K562 (cell line): ENCODE measurements around the gene ROBO2. TPM values are rescaled to one million over a fixed set of nuclear protein-coding genes. Genes with fewer than 3 reads are reported as not detected.

Experiments
- ATAC-seq: fragments of 200-7000 bp; cut with Tn5 transposase; 3 replicates; pipeline ENCODE4 v1.9.1; 2020; ENCODE audit warnings: moderate library complexity
- BruUV-seq: library from RNA; stranded (reverse); fragments of 400-500 nt; replicated peaks from 2 replicates; lab custom pipeline; 2021; lab: Mats Ljungman, UMichigan
- CTCF ChIA-PET: fragments of 300-600 bp; formaldehyde crosslinking; extraction: SDS; loops from one replicate; lab custom pipeline; 2021; ENCODE audit warnings: low intra/inter-chr PET ratio; lab: Yijun Ruan, JAX
- POLR2A ChIA-PET: fragments of 300-600, 350-650 bp; sonication (Branson Sonifier 250); formaldehyde crosslinking; extraction: SDS; loops from one replicate; lab custom pipeline; 2021; ENCODE audit warnings: antibody characterized with exemption, inconsistent platforms; lab: Yijun Ruan, JAX
- DNase-seq, 4 experiments: peaks; one replicate each; pipeline versions ENCODE4 v3.0.0 to v3.0.0-alpha.2; 2011 to 2018; ENCODE audit warnings: low spot score in 3 of 4, mixed read lengths in 3 of 4; ENCODE audit errors: extremely low read depth in 1 of 4
- FAIRE-seq: peaks from 2 replicates; lab custom pipeline; 2011; peaks lifted over from hg19 to GRCh38; lab: Jason Lieb, UNC
- H2AFZ ChIP-seq: 2 replicates; pipeline ENCODE4 v1.6.0; 2011; ENCODE audit warnings: low read depth, low read length, control low read depth, inconsistent platforms
- H3K27ac ChIP-seq: fragments of 200-600 bp; 3 replicates; pipeline ENCODE4 v1.8.0; 2011; ENCODE audit warnings: low read depth, mild to moderate bottlenecking, control low read depth, inconsistent platforms, low read length, moderate library complexity, mixed read lengths; ENCODE audit errors: extremely low read depth
- H3K27me3 ChIP-seq, 2 experiments: fragments of 300-600 bp in 1 of 2; 2 replicates in 1 of 2; 3 replicates in 1 of 2; pipeline versions ENCODE4 v1.6.0 to v1.8.0; 2011; ENCODE audit warnings: inconsistent platforms in 2 of 2, low read length in 2 of 2, mild to moderate bottlenecking in 1 of 2, mixed read lengths in 1 of 2, moderate library complexity in 1 of 2; ENCODE audit not compliant: control insufficient read depth in 2 of 2, insufficient read depth in 2 of 2
- H3K36me3 ChIP-seq: fragments of 300-600 bp; 3 replicates; pipeline ENCODE4 v1.8.0; 2011; ENCODE audit warnings: mild to moderate bottlenecking, low read length, inconsistent platforms; ENCODE audit not compliant: control insufficient read depth, insufficient read depth
- H3K4me1 ChIP-seq, 2 experiments: fragments of 200-600 bp in 1 of 2; replicated peaks in 1 of 2; 2 replicates in 1 of 2; 3 replicates in 1 of 2; pipeline versions ENCODE4 v1.5.1 to v1.8.0; 2011; ENCODE audit warnings: inconsistent platforms in 2 of 2, low read length in 2 of 2, mild to moderate bottlenecking in 1 of 2, mixed read lengths in 1 of 2, moderate library complexity in 1 of 2; ENCODE audit not compliant: control insufficient read depth in 2 of 2, insufficient read depth in 2 of 2
- H3K4me2 ChIP-seq: 2 replicates; pipeline ENCODE4 v1.6.1; 2011; ENCODE audit warnings: low read length, control low read depth, inconsistent platforms, mixed read lengths; ENCODE audit not compliant: insufficient read depth
- H3K4me3 ChIP-seq: fragments of 200-600 bp; sonication (generic), shearing (Covaris generic); 2 replicates; pipeline ENCODE4 v1.5.1; 2016; ENCODE audit warnings: control low read depth, inconsistent platforms
- H3K79me2 ChIP-seq: fragments of 200-600 bp; 3 replicates; pipeline ENCODE4 v1.8.0; 2011; ENCODE audit warnings: low read length, inconsistent platforms; ENCODE audit not compliant: control insufficient read depth, insufficient read depth
- H3K9ac ChIP-seq, 2 experiments: 2 replicates each; pipeline versions ENCODE4 v1.6.0 to v1.6.1; 2011; ENCODE audit warnings: low read depth in 2 of 2, low read length in 2 of 2, control low read depth in 1 of 2, inconsistent platforms in 1 of 2, mild to moderate bottlenecking in 1 of 2, mixed read lengths in 1 of 2; ENCODE audit not compliant: insufficient read depth in 1 of 2
- H3K9me1 ChIP-seq: one replicate; pipeline ENCODE4 v1.6.0; 2011; ENCODE audit warnings: inconsistent platforms, mild to moderate bottlenecking, low read length, moderate library complexity; ENCODE audit not compliant: control insufficient read depth, insufficient read depth
- H3K9me3 ChIP-seq: replicated peaks from 2 replicates; pipeline ENCODE4 v1.5.1; 2011; ENCODE audit warnings: low read depth, low read length, inconsistent platforms; ENCODE audit not compliant: control insufficient read depth, insufficient read depth
- H4K20me1 ChIP-seq: replicated peaks from 2 replicates; pipeline ENCODE4 v1.6.1; 2011; ENCODE audit warnings: low read length, inconsistent platforms, mixed read lengths; ENCODE audit not compliant: control insufficient read depth, insufficient read depth
- E2F8 ChIP-seq: fragments of 450-650 bp; IDR thresholded peaks from 2 replicates; pipeline ENCODE4 v1.7.1; 2018; ENCODE audit warnings: mild to moderate bottlenecking, low read depth; ENCODE audit not compliant: partially characterized antibody
- ZBTB40 ChIP-seq, 2 experiments: fragments of 450-650 bp in 1 of 2; sonication (generic) in 1 of 2; formaldehyde crosslinking in 1 of 2; IDR thresholded peaks; 2 replicates each; pipeline versions ENCODE4 v1.7.1 to v1.9.0; 2016 to 2022; ENCODE audit warnings: inconsistent platforms in 1 of 2, mild to moderate bottlenecking in 1 of 2, missing genetic modification reagents in 1 of 2
- WGBS: fragments of 100-300 bp; shearing (Covaris generic); methylation state at CpG from one replicate; pipeline ENCODE4 v1.1.6; 2016; ENCODE audit warnings: low coverage, mixed read lengths; ENCODE audit not compliant: insufficient coverage; ENCODE audit errors: missing lambda C conversion rate; 5-methylcytosine and 5-hydroxymethylcytosine counted together
- in situ Hi-C: fragments of 300-500 bp; cut with MboI; formaldehyde crosslinking; loops from 4 replicates; pipeline ENCODE4 v1.15.0; 2018; ENCODE audit warnings: inconsistent platforms, mixed read lengths
- intact Hi-C: fragments of 100-400 bp; cut with micrococcal nuclease; formaldehyde crosslinking; loops from 2 replicates; pipeline ENCODE4 v1.14.2; 2022
- polyA plus RNA-seq, 8 experiments: library from polyadenylated mRNA; depleted of rRNA in 4 of 8; stranded (reverse) in 5 of 8; unstranded in 3 of 8; fragments of >200 nt; fragmentation: Nextera tagmentation in 2 of 8; fragmentation: Illumina TruSeq in 1 of 8; extraction: Ambion mirVana in 2 of 8; extraction: Trizol in 1 of 8; gene quantifications; 2 replicates each; pipeline versions ENCODE4 v1.2.1 to v1.2.3, GENCODE V29; 2011 to 2014; ENCODE audit warnings: inconsistent platforms in 1 of 8, missing spikeins in 1 of 8
- total RNA-seq, 7 experiments: library from RNA; depleted of rRNA in 6 of 7; stranded (reverse); fragments of >200 nt in 6 of 7; fragmentation: Illumina TruSeq in 2 of 7; extraction: Trizol in 2 of 7; gene quantifications; 2 replicates each; pipeline versions ENCODE4 v1.2.1 to v1.2.3, GENCODE V29; 2011 to 2021; ENCODE audit warnings: low replicate concordance in 1 of 7

Gene ROBO2
- total and polyA plus RNA-seq, 9 of the 15 experiments (the other 6 are each of a cell fraction or from before 2014, with no cell fraction given), result 0.84 to 3.0 (median 1.7) TPM

GRCh38 chr3:77125966-77126365, 86.1 kb downstream of the ROBO2 start:
- DNase-seq (no peak), ATAC-seq (no peak), FAIRE-seq (no peak)
- in situ Hi-C loops (no loop called here), intact Hi-C loops (no loop called here)
- TF ChIP-seq E2F8, result no peak
- TF ChIP-seq ZBTB40 (IDR thresholded peaks at IDR 0.05), result no peak
- peak; percentile 42; the same call in 1 of the 2 replicates for TF ChIP-seq ZBTB40 (CRISPR knock-in tag; IDR thresholded peaks at IDR 0.05)
- no peaks in the 10 kb centered on the region for H3K4me1 ChIP-seq
- H3K79me2 ChIP-seq, result no peaks in the 10 kb centered on the region
- BruUV-seq, result no TSS peak
- H3K9me3 ChIP-seq, result no peaks in the 10 kb centered on the region
- ChIA-PET POLR2A (no interaction called here), CTCF (no interaction called here)
- no peaks in the 10 kb centered on the region for H3K36me3 ChIP-seq
- no peak overlapping the region for H3K4me2 ChIP-seq
- H3K27me3 ChIP-seq, result no peaks in the 10 kb centered on the region
- no peak overlapping the region for H3K9ac ChIP-seq
- H3K4me3 ChIP-seq, result no peak overlapping the region
- no peaks in the 10 kb centered on the region for H3K9me1 ChIP-seq
- WGBS, result 18% methylated on average over 3 of the region's 3 CpGs
- H3K27ac ChIP-seq, result no peak overlapping the region
- H2AFZ ChIP-seq, result no peak overlapping the region
- no peaks in the 10 kb centered on the region for H4K20me1 ChIP-seq
